ENCODE results near the gene METTL22.

The METTL22 gene

DNA sequence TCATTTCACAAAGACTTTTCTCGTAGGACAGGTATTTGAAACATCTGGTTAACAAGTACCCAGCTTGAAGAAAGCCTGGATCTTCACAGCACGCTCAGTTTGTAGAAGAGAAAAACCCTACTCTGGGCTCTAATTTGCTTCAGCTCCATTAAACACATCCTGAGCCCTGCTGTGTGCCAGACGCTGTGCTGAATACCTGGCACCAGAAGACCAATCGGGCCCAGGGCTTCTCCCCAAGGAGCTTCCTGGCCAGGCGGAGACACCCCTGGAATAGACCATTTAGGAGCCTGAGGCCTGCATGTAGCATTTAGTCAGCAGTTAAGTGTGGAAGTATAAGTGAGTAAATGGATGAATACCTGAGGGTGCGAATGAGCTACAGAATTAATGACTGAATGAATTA is 44.0 kb downstream of the METTL22 start:
- DNase-seq (ENCODE audit: low read depth in 2 of 2): no peak

GRCh38 chr16:8667492-8667891 is 46.0 kb downstream of the METTL22 start:
- DNase-seq (ENCODE audit: low read depth in 2 of 2): no peak

DNA sequence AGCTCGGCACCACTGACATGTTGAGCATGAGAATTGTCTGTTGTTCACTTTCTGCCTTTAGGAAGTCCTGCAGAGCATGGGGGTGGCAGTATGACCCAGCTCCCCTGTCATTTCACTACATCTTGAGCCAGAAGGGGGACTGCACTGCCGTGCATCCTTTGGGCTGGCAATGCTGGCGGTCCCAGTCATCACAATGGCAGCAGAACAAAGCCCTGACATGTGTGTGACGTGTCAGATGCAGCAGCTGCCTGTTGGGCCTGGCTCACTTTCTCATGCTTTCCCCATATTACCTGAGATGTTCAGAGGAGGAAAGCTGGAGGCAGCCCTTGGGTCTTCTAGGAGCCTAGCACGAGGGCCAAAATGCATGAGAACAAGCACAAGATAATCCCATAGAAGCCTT is 46.6 kb downstream of the METTL22 start:
- no peak for DNase-seq (ENCODE audit: low read depth in 2 of 2)

GRCh38 chr16:8669481-8669880 is 48.0 kb downstream of the METTL22 start:
- DNase-seq (ENCODE audit: low read depth in 2 of 2): no peak

DNA sequence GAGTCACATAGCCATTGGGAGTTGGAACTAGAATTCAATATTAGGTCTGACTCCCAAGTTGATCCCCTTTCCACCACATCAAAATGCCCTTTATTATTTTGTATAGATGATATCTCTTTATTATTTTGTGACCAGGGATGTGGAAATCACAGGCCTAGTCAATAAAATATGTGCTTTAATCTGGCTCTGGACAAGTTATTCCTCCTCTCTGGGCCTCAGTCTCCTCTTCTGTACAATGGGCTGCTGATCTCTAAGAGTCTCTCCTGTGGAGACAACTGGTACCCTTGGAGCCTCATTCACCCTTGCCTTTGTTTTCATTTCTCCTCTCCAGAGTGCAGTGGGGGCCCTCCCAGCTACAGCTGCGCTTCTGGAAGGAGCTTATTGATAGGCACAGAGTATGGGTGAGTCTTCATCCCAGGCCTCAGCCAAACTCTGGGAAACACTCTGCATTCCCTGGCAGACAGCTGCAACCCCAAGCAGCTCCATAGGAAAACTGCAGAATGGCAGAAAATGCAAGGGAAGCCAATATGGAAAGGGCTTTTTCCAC is 48.6 kb downstream of the METTL22 start:
- DNase-seq (ENCODE audit: low read depth in 2 of 2): no peak

- DNase-seq (ENCODE audit: low read depth in 2 of 2): no peak
Observed at GRCh38 chr16:8673611-8674412, 52.3 kb downstream of the METTL22 start.

DNA sequence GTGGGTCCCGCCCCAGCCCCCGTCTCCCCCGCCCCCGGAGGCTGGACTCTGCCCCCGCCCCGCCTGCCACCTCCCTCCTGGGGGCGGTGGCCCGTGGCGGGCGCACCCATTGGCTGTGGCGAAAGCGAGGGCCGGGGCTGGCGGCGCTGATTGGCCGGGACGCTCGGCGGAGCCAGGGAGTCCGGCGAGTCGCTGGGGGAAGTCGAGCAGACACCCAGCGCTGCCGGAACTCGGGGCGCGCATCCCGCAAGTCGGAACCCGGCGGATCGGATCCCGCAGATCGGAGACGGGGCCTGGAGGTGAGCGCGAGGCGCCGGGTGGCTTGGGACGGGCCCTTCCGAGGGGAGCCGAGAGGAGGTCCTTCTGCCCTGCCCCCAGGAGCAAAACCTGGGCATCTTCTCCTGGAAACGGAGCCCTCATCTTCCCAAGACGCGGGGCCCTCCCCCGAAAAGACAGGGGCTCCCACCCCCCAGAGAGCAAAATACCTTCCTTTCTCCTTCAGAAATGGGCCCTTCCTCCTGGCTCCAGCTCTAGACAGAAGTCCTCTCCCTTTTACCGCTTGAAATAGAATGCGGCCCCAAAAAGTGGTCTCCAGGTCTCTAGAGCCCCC is 53.0 kb downstream of the METTL22 start, which contains the start of gene ABAT:
ABAT (plus strand) TSS at position 205 of the 610 bp plus-strand sequence. CDS start 61,123 bp downstream, outside the sequence.
- peak; percentile 73 to 79 for DNase-seq (ENCODE audit: low read depth in 2 of 2)

GRCh38 chr16:8675183-8676159 is 54.0 kb downstream of the METTL22 start:
- peak in 1 of 2 donors; percentile 16 for DNase-seq (ENCODE audit: low read depth in 2 of 2)

DNA sequence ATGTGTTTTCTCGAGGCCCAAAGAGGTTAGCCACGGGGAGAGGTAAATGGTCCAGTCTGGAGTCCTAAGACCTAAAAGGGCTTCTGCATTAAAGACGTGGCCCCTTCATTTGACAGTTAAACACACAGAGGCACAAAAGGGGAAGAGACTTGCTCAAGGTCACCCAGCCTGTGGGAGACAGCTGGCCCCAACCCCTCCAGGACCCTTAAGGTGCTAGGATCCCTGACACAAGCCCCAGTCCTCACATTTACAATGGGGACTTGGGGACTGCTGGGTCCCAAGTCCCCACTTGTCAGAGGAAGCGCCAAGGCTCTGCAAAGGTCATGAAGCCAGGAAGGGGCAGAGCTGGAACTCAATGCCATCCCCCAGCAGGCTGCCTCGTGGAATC is 54.7 kb downstream of the METTL22 start:
- no peak for DNase-seq (ENCODE audit: low read depth in 2 of 2)

- no peak for DNase-seq (ENCODE audit: low read depth in 2 of 2)
Observed at GRCh38 chr16:8676737-8677375, 55.4 kb downstream of the METTL22 start.

GRCh38 chr16:8677481-8677880 is 56.0 kb downstream of the METTL22 start:
- DNase-seq (ENCODE audit: low read depth in 2 of 2): no peak

- no peak for DNase-seq (ENCODE audit: low read depth in 2 of 2)
Observed at GRCh38 chr16:8678068-8678927, 56.8 kb downstream of the METTL22 start.

DNA sequence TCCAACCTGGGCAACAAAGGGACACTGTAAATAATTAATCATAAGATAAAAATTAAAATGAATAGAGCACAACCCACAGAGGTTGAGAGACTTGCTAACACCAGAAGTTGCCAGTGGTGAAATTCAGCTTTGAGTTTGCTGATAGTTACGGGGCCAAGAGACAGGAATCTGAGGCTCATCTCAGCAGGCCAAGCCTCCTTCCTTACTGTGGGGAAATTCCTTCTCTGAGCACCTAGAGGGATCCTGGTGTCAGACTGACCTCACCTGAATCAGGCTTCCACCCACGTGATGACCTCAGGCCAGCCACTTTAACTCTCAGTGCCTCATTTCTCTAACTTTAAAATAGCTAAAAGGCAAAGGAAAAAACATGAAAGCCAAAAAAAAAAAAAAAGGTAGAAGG is 57.7 kb downstream of the METTL22 start:
- no peak for DNase-seq (ENCODE audit: low read depth in 2 of 2)

- DNase-seq (ENCODE audit: low read depth in 2 of 2): no peak
Observed at GRCh38 chr16:8682551-8683259, 61.2 kb downstream of the METTL22 start.

DNA sequence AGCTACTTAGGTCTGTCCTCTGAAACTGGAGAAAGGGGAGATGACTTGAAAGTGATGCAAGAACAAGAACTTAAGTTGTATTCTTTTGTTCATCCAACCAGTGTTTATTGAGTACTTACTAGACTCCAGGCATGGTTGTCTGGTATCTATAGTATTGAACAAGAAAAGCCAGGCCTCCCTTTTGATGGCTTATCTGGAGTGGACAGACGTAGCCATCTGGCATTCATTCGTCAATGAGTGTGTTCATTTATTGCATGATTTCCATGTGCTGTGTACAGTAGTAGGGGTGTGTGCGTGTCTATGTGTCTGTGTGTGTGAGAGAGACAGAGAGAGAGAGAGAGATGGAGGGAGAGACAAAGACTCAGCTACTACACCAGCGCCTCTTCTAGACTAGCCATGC is 62.1 kb downstream of the METTL22 start:
- no peak for DNase-seq (ENCODE audit: low read depth in 2 of 2)

DNA sequence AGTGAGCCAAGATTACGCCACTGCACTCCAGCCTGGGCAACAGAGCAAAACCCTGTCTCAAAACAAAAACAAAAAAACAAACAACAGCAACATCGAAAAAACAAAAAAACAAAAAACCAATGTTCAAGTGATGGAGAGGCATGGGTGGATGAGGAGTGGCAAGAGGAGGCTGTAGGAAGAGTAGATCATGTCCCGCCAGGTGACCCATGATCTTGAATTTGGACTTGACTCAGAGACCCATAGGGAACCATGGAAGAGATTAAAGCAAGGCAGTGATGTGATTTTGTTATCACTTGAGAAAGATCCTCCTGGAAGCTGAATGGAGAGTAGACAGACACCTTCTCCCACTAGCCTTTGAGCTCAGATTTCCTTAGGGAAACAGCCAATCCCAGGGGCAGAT is 64.1 kb downstream of the METTL22 start:
- DNase-seq (ENCODE audit: low read depth in 2 of 2): no peak

DNA sequence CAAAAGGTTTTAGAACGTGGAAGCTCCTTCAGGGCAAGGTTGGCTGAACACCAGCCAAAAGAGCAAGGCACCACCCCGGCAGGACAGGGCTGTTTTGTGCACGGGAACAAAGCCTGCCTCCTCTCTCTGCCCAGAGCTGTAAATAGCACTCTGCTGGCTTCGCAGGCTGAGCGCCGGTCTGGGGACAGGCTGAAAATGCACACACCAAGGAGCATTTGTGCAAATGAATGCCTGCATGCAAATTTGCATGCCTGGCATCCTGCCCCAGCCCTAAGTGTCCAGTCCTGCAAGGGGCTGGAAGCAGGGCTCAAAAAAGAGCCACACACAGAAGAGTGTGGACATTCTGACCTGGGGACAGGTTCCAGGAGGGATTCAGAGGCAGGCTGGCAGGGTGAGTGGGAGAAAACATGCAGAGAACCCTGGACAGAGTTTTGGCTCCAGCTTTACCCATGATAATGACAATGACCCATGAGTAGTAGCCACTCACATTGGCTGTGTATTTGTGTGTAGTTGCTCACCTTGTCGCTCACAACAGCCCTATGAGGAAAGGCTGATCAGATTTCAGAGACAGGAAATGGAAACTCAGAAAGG is 64.6 kb downstream of the METTL22 start:
- DNase-seq (ENCODE audit: low read depth in 2 of 2): no peak

DNA sequence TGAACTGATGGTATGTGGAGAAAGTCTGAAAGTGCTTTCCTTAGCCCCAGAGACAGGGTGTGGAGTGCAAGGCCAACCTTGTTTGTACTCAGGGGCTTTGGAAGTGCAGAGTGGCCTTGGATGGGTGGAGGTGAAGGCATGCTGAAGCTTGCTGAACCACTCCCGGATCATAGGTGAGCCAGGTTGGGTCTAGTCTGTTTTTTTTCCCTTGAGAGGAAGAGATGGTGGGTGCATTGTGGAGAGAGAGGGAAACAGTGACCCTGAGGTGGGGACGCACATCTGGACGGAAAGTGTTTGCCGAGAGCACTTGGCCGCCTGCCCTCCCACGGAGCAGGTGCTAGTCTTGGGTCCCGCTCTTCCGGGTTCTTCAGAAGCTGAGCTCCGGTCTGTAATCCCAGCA is 65.4 kb downstream of the METTL22 start:
- DNase-seq (ENCODE audit: low read depth in 2 of 2): no peak

- DNase-seq (ENCODE audit: low read depth in 2 of 2): no peak
Observed at GRCh38 chr16:8689686-8690085, 68.2 kb downstream of the METTL22 start.

Data from stimulated activated CD8-positive, alpha-beta memory T cell treated with anti-CD3 and anti-CD28 coated beads, Interleukin-2, amount 100 ng/mL, for 1 hour (primary cell).